GM12874 (cell line): ENCODE results near the gene MTIF3.

Source experiments
- CTCF ChIP-seq: IDR thresholded peaks from 2 replicates; pipeline ENCODE4 v1.5.1; 2011; ENCODE audit warnings: low read depth, mild to moderate bottlenecking, control low read depth, low read length, moderate library complexity; ENCODE audit not compliant: insufficient read depth

Gene MTIF3

GRCh38 chr13:27455331-27455855 is 5.0 kb upstream of the MTIF3 start:
- no peak for TF ChIP-seq CTCF

- TF ChIP-seq CTCF = no peak
These were observed 632 bp upstream of the MTIF3 start for GRCh38 chr13:27450921-27451471.

GRCh38 chr13:27449081-27449603 is 1.2 kb downstream of the MTIF3 start:
- no peak for TF ChIP-seq CTCF

GRCh38 chr13:27448308-27448707 is 2.1 kb downstream of the MTIF3 start:
- no peak for TF ChIP-seq CTCF

- no peak for TF ChIP-seq CTCF
These were observed 3.3 kb downstream of the MTIF3 start for GRCh38 chr13:27446986-27447583.

GRCh38 chr13:27442797-27443196 is 7.6 kb downstream of the MTIF3 start:
- TF ChIP-seq CTCF = no peak

- TF ChIP-seq CTCF = no peak
These were observed 8.2 kb downstream of the MTIF3 start for GRCh38 chr13:27442071-27442647.
